H1 (cell line): ENCODE data around the gene CFAP92. TPM values are rescaled to one million over a fixed set of nuclear protein-coding genes. Genes with fewer than 3 reads are reported as not detected.

Source experiments
- CTCF ChIA-PET: fragments of 300-600 bp; sonication (Branson Sonifier 250); formaldehyde crosslinking; loops from one replicate; lab custom pipeline; 2021; ENCODE audit not compliant: partially characterized antibody; lab: Charles Lee
- POLR2A ChIA-PET: fragments of 300-600 bp; sonication (Branson Sonifier 250); formaldehyde crosslinking; loops from one replicate; lab custom pipeline; 2021; ENCODE audit warnings: inconsistent platforms; ENCODE audit not compliant: partially characterized antibody; lab: Charles Lee
- DNase-seq, 2 experiments: peaks; one replicate each; pipeline versions ENCODE4 v3.0.0 to v3.0.0-alpha.2; 2010 to 2022; ENCODE audit warnings: low spot score in 2 of 2, low read depth in 1 of 2, mixed read lengths in 1 of 2
- FAIRE-seq: peaks from 2 replicates; lab custom pipeline; 2011; peaks lifted over from hg19 to GRCh38; lab: Jason Lieb, UNC
- H2AFZ ChIP-seq: 2 replicates; pipeline ENCODE4 v1.8.1; 2012; ENCODE audit warnings: low read length, inconsistent platforms
- H2AK5ac ChIP-seq: 2 replicates; pipeline ENCODE4 v1.6.1; 2013; ENCODE audit warnings: low read depth, low read length
- H2BK120ac ChIP-seq: replicated peaks from 2 replicates; pipeline ENCODE3; 2013; ENCODE audit warnings: low read depth, low read length, inconsistent platforms
- H2BK12ac ChIP-seq: 2 replicates; pipeline ENCODE4 v1.6.1; 2013; ENCODE audit warnings: low read depth, low read length
- H2BK15ac ChIP-seq: 2 replicates; pipeline ENCODE4 v1.6.1; 2013; ENCODE audit warnings: low read length
- H2BK20ac ChIP-seq: 2 replicates; pipeline ENCODE4 v1.6.1; 2013; ENCODE audit warnings: low read length
- H2BK5ac ChIP-seq: 2 replicates; pipeline ENCODE4 v1.6.1; 2013; ENCODE audit warnings: low read depth, low read length
- H3K14ac ChIP-seq: 2 replicates; pipeline ENCODE4 v1.6.1; 2013; ENCODE audit warnings: inconsistent platforms; ENCODE audit not compliant: insufficient read length
- H3K18ac ChIP-seq: 2 replicates; pipeline ENCODE4 v1.6.1; 2013; ENCODE audit warnings: low read length; ENCODE audit errors: extremely low read depth
- H3K23ac ChIP-seq: 2 replicates; pipeline ENCODE4 v1.6.1; 2013; ENCODE audit warnings: inconsistent platforms; ENCODE audit not compliant: insufficient read length
- H3K23me2 ChIP-seq: 2 replicates; pipeline ENCODE4 v1.6.1; 2013; ENCODE audit warnings: low read depth, low read length
- H3K27ac ChIP-seq: 2 replicates; pipeline ENCODE4 v1.6.1; 2011; ENCODE audit warnings: low read depth, low read length, inconsistent platforms
- H3K27me3 ChIP-seq, 4 experiments: replicated peaks in 1 of 4; 1 replicate in 1 of 4; 2 replicates in 3 of 4; pipeline versions ENCODE4 v1.6.1 to v1.8.1; 2011 to 2013; ENCODE audit warnings: low read length in 3 of 4, mild to moderate bottlenecking in 3 of 4, inconsistent platforms in 2 of 4, mixed read lengths in 2 of 4, moderate library complexity in 1 of 4; ENCODE audit not compliant: control insufficient read depth in 3 of 4, insufficient read depth in 3 of 4; ENCODE audit errors: extremely low read depth in 1 of 4
- H3K36me3 ChIP-seq, 4 experiments: 2 replicates each; pipeline versions ENCODE4 v1.6.1 to v1.8.1; 2011 to 2013; ENCODE audit warnings: mild to moderate bottlenecking in 4 of 4, low read length in 3 of 4, moderate library complexity in 2 of 4, control low read depth in 1 of 4, inconsistent platforms in 1 of 4; ENCODE audit not compliant: insufficient read depth in 4 of 4, control insufficient read depth in 2 of 4
- H3K4ac ChIP-seq: replicated peaks from 2 replicates; pipeline ENCODE3; 2013; ENCODE audit warnings: low read length, low read depth, mixed read lengths, inconsistent platforms; ENCODE audit not compliant: insufficient read length
- H3K4me1 ChIP-seq, 4 experiments: replicated peaks in 1 of 4; 1 replicate in 1 of 4; 2 replicates in 3 of 4; pipeline versions ENCODE4 v1.6.1 to v1.8.1; 2011 to 2013; ENCODE audit warnings: low read length in 3 of 4, inconsistent platforms in 2 of 4, mixed read lengths in 1 of 4; ENCODE audit not compliant: insufficient read depth in 4 of 4, control insufficient read depth in 3 of 4
- H3K4me2 ChIP-seq, 2 experiments: 2 replicates each; pipeline versions ENCODE4 v1.6.1 to v1.8.1; 2011 to 2013; ENCODE audit warnings: low read depth in 2 of 2, low read length in 2 of 2, control low read depth in 1 of 2, inconsistent platforms in 1 of 2, mild to moderate bottlenecking in 1 of 2; ENCODE audit not compliant: insufficient read depth in 1 of 2
- H3K4me3 ChIP-seq, 4 experiments: fragments of 200-600, 300-600 bp in 1 of 4; sonication (generic), shearing (Covaris generic), sonication (Bioruptor Twin) in 1 of 4; 2 replicates each; pipeline versions ENCODE4 v1.5.1 to v1.8.1; 2011 to 2016; ENCODE audit warnings: low read length in 4 of 4, low read depth in 3 of 4, control low read depth in 2 of 4, inconsistent platforms in 2 of 4, mild to moderate bottlenecking in 2 of 4, mixed read lengths in 1 of 4, moderate library complexity in 1 of 4; ENCODE audit not compliant: insufficient read depth in 2 of 4; ENCODE audit errors: extremely low read depth in 1 of 4
- H3K56ac ChIP-seq: replicated peaks from 2 replicates; pipeline ENCODE3; 2013; ENCODE audit warnings: low read depth, mild to moderate bottlenecking, mixed read lengths, low read length, inconsistent platforms; ENCODE audit not compliant: insufficient read length
- H3K79me1 ChIP-seq: 2 replicates; pipeline ENCODE4 v1.6.1; 2013; ENCODE audit warnings: low read depth, low read length, control low read depth
- H3K79me2 ChIP-seq, 2 experiments: 2 replicates each; pipeline versions ENCODE4 v1.6.1 to v1.8.1; 2012 to 2013; ENCODE audit warnings: low read length in 2 of 2, mild to moderate bottlenecking in 2 of 2, inconsistent platforms in 1 of 2; ENCODE audit not compliant: insufficient read depth in 2 of 2, control insufficient read depth in 1 of 2
- H3K9ac ChIP-seq, 4 experiments: replicated peaks in 1 of 4; 1 replicate in 1 of 4; 2 replicates in 3 of 4; pipeline versions ENCODE4 v1.6.1 to v1.8.1; 2011 to 2013; ENCODE audit warnings: low read depth in 3 of 4, low read length in 3 of 4, control low read depth in 2 of 4, mild to moderate bottlenecking in 2 of 4, moderate library complexity in 2 of 4, inconsistent platforms in 1 of 4; ENCODE audit errors: extremely low read depth in 1 of 4
- H3K9me3 ChIP-seq, 2 experiments: 2 replicates each; pipeline versions ENCODE4 v1.6.1 to v1.8.1; 2012 to 2013; ENCODE audit warnings: mild to moderate bottlenecking in 2 of 2, moderate library complexity in 2 of 2, control low read depth in 1 of 2, inconsistent platforms in 1 of 2, low read depth in 1 of 2, low read length in 1 of 2, mixed read lengths in 1 of 2; ENCODE audit not compliant: insufficient read depth in 2 of 2
- H4K20me1 ChIP-seq, 2 experiments: replicated peaks in 1 of 2; 2 replicates each; pipeline versions ENCODE3 to v1.8.1; 2011 to 2013; ENCODE audit warnings: inconsistent platforms in 2 of 2, low read length in 2 of 2, mild to moderate bottlenecking in 1 of 2; ENCODE audit not compliant: insufficient read depth in 2 of 2, control insufficient read depth in 1 of 2
- H4K5ac ChIP-seq: 2 replicates; pipeline ENCODE4 v1.6.1; 2013; ENCODE audit warnings: low read length, low read depth, mixed read lengths, inconsistent platforms; ENCODE audit not compliant: insufficient read length
- H4K8ac ChIP-seq: 2 replicates; pipeline ENCODE4 v1.8.0; 2013; ENCODE audit warnings: mild to moderate bottlenecking, moderate library complexity, low read length, inconsistent platforms; ENCODE audit not compliant: insufficient read depth; ENCODE audit errors: extremely low read depth
- H4K91ac ChIP-seq: replicated peaks from 2 replicates; pipeline ENCODE3; 2013; ENCODE audit warnings: low read length, mixed read lengths, inconsistent platforms; ENCODE audit not compliant: insufficient read length
- PHF8 ChIP-seq: fragments of 200-600 bp; sonication (generic); conservative IDR thresholded peaks from 2 replicates; pipeline ENCODE4 v1.7.1; 2012; ENCODE audit warnings: low read depth, mild to moderate bottlenecking, inconsistent platforms, low read length, moderate library complexity
- POU5F1 ChIP-seq: IDR thresholded peaks from 2 replicates; pipeline ENCODE4 v1.6.1; 2011; ENCODE audit warnings: low read depth, mild to moderate bottlenecking, low read length, moderate library complexity
- SIRT6 ChIP-seq: IDR thresholded peaks from one replicate; pipeline ENCODE4 v1.7.1; 2012; ENCODE audit warnings: low read length, inconsistent platforms
- TAF1 ChIP-seq: IDR thresholded peaks from 2 replicates; pipeline ENCODE4 v1.6.1; 2011; ENCODE audit warnings: mild to moderate bottlenecking, low read depth, low read length
- TCF12 ChIP-seq: IDR thresholded peaks from 2 replicates; pipeline ENCODE4 v1.6.1; 2011; ENCODE audit warnings: low read depth, mild to moderate bottlenecking, low read length
- WGBS, 2 experiments: shearing (Covaris generic) in 1 of 2; methylation state at CpG; one replicate each; pipeline versions ENCODE4 v1.1.6 to v1.1.7; 2013 to 2015; ENCODE audit warnings: low lambda C conversion rate in 2 of 2, mixed read lengths in 2 of 2, inconsistent platforms in 1 of 2, low coverage in 1 of 2, missing lambda C conversion rate in 1 of 2; ENCODE audit not compliant: insufficient replicate concordance in 2 of 2, insufficient coverage in 1 of 2, insufficient read length in 1 of 2; ENCODE audit errors: extremely low coverage in 1 of 2, missing lambda C conversion rate in 1 of 2; 5-methylcytosine and 5-hydroxymethylcytosine counted together
- polyA plus RNA-seq, 7 experiments: library from polyadenylated mRNA; depleted of rRNA in 3 of 7; stranded (reverse) in 5 of 7; unstranded in 2 of 7; fragments of >200 nt in 5 of 7; fragments of 200-250 nt in 2 of 7; gene quantifications; 1 replicate in 5 of 7; 2 replicates in 1 of 7; 4 replicates in 1 of 7; pipeline versions ENCODE4 v1.2.1 to v1.2.3, GENCODE V29; 2011 to 2013; ENCODE audit warnings: missing spikeins in 2 of 7, mixed read lengths in 2 of 7
- total RNA-seq: library from RNA; stranded (reverse); fragmentation: NEBNext Ultra II Directional; extraction: Animal tissue kit (Norgen Biotek cat#: 25700); gene quantifications from 2 replicates; pipeline ENCODE4 v1.2.1, GENCODE V29; 2021
- TF ChIP-seq, protein P1 (sequence below): IDR thresholded peaks from 2 replicates; pipeline ENCODE4 v1.6.1; 2011; ENCODE audit warnings: low read depth, mild to moderate bottlenecking, low read length; ENCODE audit not compliant: insufficient read depth

CFAP92 gene
- total and polyA plus RNA-seq, 2 of the 8 experiments (the other 6 are each of a cell fraction or from before 2014, with no cell fraction given), result 0.77 to 2.0 TPM

DNA sequence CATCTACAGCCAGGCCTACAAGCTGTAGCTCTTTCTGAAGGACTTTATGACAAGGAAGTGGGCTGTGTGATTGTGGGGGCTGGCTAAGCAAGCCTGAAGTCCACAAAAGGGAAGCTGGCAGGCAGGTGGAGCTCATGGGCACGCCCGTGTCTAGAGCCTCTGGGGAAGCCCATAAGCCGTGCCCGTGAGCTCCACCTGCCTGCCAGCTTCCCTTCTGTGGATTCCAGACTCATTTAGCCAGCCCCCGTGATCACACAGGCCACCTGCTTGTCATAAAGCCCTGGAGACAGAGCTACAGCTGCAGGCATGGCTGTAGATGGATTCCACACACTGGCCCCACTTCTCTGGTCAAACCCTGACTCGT, 22.5 kb upstream of the CFAP92 start:
- H3K27me3 ChIP-seq, result peaks cover 0 to 4% (median 0%) of the 10 kb centered on the region in 4 experiments; a peak in 1 of 7 replicates
- no peak overlapping the region for H2BK20ac ChIP-seq
- H3K4me1 ChIP-seq, result peaks cover 0 to 7% (median 1%) of the 10 kb centered on the region in 4 experiments; a peak in 2 of 7 replicates
- CTCF ChIA-PET, result interaction anchor here (0.8 to 3.5 kb wide), 13 partner anchors 9 to 228 kb away, joined by 3 to 25 read pairs (median 4); partner anchors contain the start of gene GP9
- H2BK120ac ChIP-seq, result no peak overlapping the region
- TF ChIP-seq POU5F1 (no peak), TAF1 (no peak), PHF8 (no peak), TCF12 (no peak), SIRT6 (no peak)
- TF ChIP-seq, protein P1, sequence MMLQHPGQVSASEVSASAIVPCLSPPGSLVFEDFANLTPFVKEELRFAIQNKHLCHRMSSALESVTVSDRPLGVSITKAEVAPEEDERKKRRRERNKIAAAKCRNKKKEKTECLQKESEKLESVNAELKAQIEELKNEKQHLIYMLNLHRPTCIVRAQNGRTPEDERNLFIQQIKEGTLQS, result no peak
- no peak overlapping the region for H3K4ac ChIP-seq
- no peak overlapping the region for H4K91ac ChIP-seq
- H3K14ac ChIP-seq, result no peak overlapping the region
- H3K9me3 ChIP-seq, result no peaks in the 10 kb centered on the region
- no peak overlapping the region for H2AFZ ChIP-seq
- no peak overlapping the region for H3K56ac ChIP-seq
- no peak overlapping the region for H3K4me2 ChIP-seq
- H2BK12ac ChIP-seq, result no peak overlapping the region
- no peaks in the 10 kb centered on the region for H3K36me3 ChIP-seq
- no peaks in the 10 kb centered on the region for H3K79me1 ChIP-seq
- WGBS, 2 experiments, result 85% methylated on average over 6 of the region's 6 CpGs; no CpG with 5 or more reads in 1 of the 2 experiments
- no peak overlapping the region for H3K23ac ChIP-seq
- FAIRE-seq (no peak), DNase-seq (no peak)
- H3K27ac ChIP-seq, result no peak overlapping the region
- peak overlapping the region; percentile 4; the same call in 1 of the 2 replicates for H2BK15ac ChIP-seq
- no peak overlapping the region for H4K8ac ChIP-seq
- POLR2A ChIA-PET, result interaction anchor here (1.1 to 1.4 kb wide), 2 partner anchors 10 to 14 kb away, joined by 3 read pairs; no protein-coding TSS in a partner anchor
- no peaks in the 10 kb centered on the region for H4K20me1 ChIP-seq
- no peaks in the 10 kb centered on the region for H3K79me2 ChIP-seq
- H2AK5ac ChIP-seq, result no peak overlapping the region
- H4K5ac ChIP-seq, result no peak overlapping the region
- H3K4me3 ChIP-seq, result no peak overlapping the region
- no peaks in the 10 kb centered on the region for H3K23me2 ChIP-seq
- no peak overlapping the region for H2BK5ac ChIP-seq
- H3K9ac ChIP-seq, result no peak overlapping the region
- H3K18ac ChIP-seq, result no peak overlapping the region
